Measurements from ENCODE around the gene MCTP2.

The MCTP2 gene

GRCh38 chr15:94404733-94405283 is 173.4 kb downstream of the MCTP2 start:
- DNase-seq = no peak

- peak; percentile 86 for DNase-seq
Measured at GRCh38 chr15:94411285-94411684, 179.9 kb downstream of the MCTP2 start.

GRCh38 chr15:94411846-94412245 is 180.5 kb downstream of the MCTP2 start:
- no peak for DNase-seq

- no peak for DNase-seq
Measured at GRCh38 chr15:94412979-94413746, 181.8 kb downstream of the MCTP2 start.

GRCh38 chr15:94414916-94415315 is 183.6 kb downstream of the MCTP2 start:
- no peak for DNase-seq

- no peak for DNase-seq
Measured at GRCh38 chr15:94416267-94416666, 184.9 kb downstream of the MCTP2 start.

GRCh38 chr15:94416820-94417219 is 185.5 kb downstream of the MCTP2 start:
- DNase-seq = no peak

- DNase-seq = no peak
Measured at GRCh38 chr15:94417501-94418293, 186.3 kb downstream of the MCTP2 start.

- no peak for DNase-seq
Measured at GRCh38 chr15:94421706-94422105, 190.3 kb downstream of the MCTP2 start.

- no peak for DNase-seq
Measured at GRCh38 chr15:94432279-94432678, 200.9 kb downstream of the MCTP2 start.

GRCh38 chr15:94439158-94439557 is 207.8 kb downstream of the MCTP2 start:
- DNase-seq = no peak

- DNase-seq = no peak
Measured at GRCh38 chr15:94441760-94442159, 210.4 kb downstream of the MCTP2 start.

GRCh38 chr15:94442480-94442879 is 211.1 kb downstream of the MCTP2 start:
- no peak for DNase-seq

- no peak for DNase-seq
Measured at GRCh38 chr15:94443186-94443585, 211.8 kb downstream of the MCTP2 start.

- DNase-seq = no peak
Measured at GRCh38 chr15:94445566-94446160, 214.3 kb downstream of the MCTP2 start.

- no peak for DNase-seq
Measured at GRCh38 chr15:94446441-94446840, 215.1 kb downstream of the MCTP2 start.

- no peak for DNase-seq
Measured at GRCh38 chr15:94451466-94451865, 220.1 kb downstream of the MCTP2 start.

- no peak for DNase-seq
Measured at GRCh38 chr15:94453227-94453988, 222.0 kb downstream of the MCTP2 start.

GRCh38 chr15:94455297-94455696 is 223.9 kb downstream of the MCTP2 start:
- DNase-seq = no peak

GRCh38 chr15:94456226-94456625 is 224.9 kb downstream of the MCTP2 start:
- no peak for DNase-seq

GRCh38 chr15:94457661-94458060 is 226.3 kb downstream of the MCTP2 start:
- DNase-seq = no peak

- no peak for DNase-seq
Measured at GRCh38 chr15:94460624-94461023, 229.3 kb downstream of the MCTP2 start.

GRCh38 chr15:94467034-94467433 is 235.7 kb downstream of the MCTP2 start:
- DNase-seq = no peak

Data from DMS153 (cell line).